Stimulated activated naive CD4-positive, alpha-beta T cell treated with Interleukin-2 at 50 U/mL for 16 hours (primary cell): Measurements from ENCODE around the gene ZNF148.
A peak's percentile ranks its signal among the peaks of the same experiment; 100 is the strongest.

Experiments used
- DNase-seq: peaks from one replicate; lab custom pipeline; 2025; lab: John Stamatoyannopoulos, UW

ZNF148 gene

DNA sequence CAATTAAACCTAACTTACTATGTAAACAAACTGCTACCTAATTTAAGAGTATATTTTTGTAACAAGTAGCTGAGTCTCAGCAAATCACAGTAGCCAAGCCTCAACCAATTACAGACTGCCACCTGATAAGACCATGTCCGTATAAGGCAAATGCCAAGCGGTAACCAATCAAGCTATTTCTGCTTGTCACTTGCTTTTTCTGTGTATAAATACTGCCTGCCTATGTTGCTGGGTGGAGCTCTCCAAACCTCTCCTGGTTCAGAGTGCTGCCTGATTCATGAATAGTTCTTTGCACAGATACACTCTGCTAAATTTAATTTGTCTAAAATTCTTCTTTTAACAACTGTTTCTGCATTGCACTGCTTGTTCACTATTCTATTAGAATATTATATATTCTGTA, 42.6 kb downstream of the ZNF148 start:
- DNase-seq = no peak

DNA sequence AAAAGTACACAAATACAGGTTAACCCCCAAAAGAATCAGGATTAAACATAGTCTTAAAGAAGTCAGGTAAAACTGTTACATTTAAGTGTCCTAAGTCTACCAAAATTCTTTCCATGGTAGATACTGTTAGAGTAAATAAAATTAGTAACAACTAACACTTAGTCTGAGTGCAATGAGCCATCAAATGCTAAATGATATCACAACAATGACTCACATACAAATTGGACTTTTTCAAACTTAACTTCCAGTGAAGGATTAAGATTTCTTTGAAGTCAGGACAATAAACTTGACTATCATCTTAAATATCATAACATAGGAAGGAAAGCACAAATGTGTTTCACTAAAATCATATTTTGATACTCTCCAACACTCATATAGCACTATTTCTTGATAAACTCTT, 43.9 kb downstream of the ZNF148 start:
- DNase-seq = no peak

DNA sequence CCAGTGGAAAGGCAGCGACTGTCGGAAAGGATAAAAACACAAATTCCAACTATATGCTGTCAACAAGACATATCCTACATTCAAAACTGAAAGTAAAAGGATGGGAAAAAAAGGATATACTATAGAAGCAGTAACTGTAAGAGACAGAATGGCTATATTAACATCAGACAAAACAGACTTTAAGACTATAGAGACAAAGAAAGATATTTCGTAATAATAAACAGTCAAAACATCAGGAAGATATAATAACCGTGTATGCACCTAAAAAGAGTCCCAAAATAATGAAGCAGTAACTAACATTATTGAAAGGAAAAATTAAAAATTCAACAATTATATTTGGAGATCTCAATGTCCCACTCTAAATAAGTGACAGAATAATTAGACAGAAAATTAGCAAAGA, 48.2 kb downstream of the ZNF148 start:
- no peak for DNase-seq

DNA sequence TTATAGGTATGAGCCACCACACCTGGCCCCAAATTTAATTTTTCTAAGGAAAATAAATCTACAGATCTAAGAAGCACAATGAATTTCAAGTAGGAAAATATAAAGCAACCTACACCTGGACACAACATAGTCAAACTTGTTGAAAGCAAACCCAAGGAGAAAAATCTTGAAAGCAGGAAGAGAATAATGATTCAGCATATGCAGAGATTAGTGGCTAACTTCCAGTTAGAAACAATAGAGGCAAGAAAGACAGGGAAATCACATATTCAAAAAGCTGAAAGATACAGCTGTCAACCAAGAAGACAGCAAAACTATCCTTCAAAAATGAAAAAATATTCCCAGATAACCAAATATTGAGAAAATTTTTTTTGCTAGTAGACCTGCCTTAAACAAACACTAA, 49.4 kb downstream of the ZNF148 start:
- DNase-seq = no peak

DNA sequence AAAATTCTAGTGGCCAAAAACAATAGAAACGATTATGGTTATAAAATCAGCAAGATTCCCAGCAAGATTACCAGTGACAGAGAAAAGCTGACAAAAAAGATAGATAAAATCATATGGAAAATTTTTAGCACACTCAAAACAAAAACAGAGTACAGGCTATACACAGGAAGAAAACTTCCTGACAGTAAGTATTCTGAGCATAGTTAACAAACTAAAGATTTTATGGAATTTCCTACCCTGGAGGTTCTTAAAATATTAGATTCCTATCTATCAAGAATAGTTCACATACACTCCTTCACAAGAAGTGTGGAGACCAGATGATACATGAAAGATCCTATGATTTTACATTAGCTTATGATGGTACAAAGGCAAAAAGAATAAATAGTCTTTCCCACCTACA, 50.8 kb downstream of the ZNF148 start:
- DNase-seq = no peak

DNA sequence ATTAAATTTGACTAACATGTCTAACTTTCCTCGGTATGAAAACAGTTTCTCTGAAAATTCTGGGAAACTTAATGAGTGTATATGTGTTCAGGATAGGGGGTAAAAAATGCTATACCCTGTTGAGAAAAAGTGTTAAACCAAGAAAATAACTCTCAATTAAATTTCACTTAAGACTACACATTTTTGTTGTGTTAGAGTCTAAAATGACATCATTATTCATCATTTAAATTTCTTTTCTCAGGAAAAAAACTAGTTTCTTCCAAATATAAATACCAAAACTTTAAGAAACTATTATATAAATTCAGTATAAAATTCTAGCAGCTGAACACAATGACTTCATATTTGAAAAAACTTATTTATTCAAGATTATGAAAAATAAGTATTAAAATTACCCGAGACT, 52.2 kb downstream of the ZNF148 start:
- no peak for DNase-seq

DNA sequence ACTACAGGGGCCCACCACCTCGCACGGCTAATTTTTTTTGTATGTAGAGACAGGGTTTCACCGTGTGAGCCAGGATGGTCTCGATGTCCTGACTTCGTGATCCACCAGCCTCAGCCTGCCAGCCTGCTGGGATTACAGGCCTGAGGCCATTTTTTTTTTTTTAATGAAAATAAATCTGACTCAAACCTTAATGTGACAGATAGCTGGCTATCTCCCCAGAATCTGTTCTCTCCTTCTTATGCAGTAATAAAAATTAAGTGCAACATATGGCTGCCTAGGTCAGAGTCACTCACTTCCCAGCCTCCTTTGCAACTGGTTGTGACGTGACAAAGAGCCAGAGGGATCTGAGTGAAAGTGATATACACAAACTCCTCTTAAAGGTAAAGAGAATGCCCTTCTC, 53.0 kb downstream of the ZNF148 start:
- DNase-seq = no peak

DNA sequence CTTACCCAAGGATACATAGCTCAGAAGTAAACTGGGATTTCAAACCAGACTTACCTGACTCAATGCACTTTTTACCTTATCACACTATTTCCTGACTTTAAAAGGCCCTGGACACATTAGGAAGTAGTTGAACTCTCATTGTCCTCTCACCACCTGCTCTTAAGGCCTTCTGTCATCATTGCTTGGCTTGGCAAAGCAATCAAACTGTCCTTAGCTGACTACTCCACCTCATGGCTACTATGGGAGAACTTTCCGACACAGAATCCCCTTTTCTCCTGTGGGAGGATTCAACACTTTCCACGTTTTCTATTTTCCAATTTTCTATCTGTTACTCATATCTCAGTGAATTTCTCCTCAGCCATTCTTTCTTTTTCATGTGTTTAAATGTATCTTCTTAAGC, 55.4 kb downstream of the ZNF148 start:
- no peak for DNase-seq

DNA sequence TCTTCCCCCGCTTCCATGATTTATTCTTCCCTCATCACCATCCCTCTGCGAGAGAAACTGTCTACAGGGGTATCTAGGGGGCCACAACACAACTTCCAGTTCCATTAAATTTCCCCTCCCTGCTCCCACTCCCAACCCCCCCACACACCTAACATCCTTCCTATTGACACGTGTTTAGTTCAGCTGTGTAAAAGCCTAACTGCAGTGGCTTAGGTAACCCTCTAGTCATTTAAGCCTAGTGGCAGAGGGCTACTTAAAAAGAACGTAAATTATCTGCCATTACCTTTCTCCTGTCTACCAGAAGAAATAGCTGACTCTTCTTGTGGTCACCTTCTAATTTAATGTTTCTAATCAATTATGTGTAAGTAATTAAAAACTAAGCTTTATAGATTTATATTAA, 56.3 kb downstream of the ZNF148 start:
- DNase-seq = no peak

DNA sequence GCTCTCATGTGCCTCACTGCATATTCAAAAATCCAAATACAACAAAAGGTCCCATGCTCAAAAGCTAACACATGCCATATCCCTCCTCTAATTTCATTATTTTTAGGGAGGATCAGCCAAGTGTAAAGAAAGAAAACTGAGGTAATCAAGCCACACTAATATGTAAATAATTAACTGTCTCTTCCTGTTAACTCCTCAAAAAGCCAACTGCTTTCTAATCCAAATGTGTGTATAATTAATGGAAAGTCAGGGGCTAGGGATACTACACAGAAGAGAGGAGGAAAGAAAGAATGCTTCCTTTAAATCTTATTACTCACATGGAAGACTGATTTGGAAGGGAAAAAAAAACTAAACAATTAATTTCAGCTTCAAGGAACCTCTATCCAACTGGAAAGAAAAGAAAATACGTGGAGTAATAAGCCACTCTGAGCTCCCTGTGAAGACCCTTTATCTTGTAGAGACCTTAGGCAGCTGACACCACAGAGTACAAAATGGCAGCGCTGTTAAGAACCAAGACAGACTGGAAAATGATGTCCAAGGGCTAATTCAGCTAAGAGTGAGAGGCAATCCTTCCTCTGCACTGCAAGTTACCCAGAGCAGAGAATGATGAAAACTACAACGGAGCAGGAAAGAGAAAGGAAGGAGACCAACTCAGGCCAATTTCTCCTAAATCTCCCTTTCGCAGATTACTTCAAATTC, 56.8 kb downstream of the ZNF148 start:
- DNase-seq = no peak

DNA sequence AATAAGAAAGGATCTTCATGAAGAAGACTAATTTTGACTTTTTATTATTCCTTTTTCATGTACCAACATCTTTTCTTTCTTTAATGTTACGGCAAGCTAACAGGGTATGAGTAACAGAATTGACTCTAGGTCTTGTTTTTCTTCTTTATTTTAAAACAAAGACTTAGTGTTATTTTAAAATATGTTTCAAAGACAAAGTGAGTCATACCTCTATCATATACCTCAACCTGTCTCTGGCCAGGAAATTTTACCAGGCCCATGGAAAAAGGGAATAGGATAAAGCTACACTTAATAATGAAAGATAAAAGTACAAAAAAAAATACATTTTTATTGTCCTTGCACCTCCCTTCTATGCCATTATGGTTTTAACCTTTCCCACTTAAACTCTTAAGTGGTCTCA, 57.4 kb downstream of the ZNF148 start:
- no peak for DNase-seq

DNA sequence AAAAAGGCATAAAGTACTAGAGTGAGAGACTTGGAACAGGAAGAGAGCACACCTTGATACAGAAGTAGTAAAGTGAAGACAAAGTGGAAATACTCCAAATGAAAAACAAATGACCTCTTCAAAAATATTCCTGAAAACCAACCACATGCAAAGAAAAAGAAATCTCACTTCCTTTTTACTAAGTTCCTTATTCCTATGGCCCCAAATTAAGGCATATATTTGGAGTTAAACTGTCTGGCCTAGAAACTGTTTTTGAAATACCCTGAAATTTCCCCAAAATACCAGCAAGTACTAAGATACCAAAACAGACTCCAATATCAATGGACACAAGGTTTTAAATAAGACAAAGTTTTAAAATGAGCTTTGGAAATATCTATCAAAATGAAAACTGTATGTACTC, 58.2 kb downstream of the ZNF148 start:
- no peak for DNase-seq

DNA sequence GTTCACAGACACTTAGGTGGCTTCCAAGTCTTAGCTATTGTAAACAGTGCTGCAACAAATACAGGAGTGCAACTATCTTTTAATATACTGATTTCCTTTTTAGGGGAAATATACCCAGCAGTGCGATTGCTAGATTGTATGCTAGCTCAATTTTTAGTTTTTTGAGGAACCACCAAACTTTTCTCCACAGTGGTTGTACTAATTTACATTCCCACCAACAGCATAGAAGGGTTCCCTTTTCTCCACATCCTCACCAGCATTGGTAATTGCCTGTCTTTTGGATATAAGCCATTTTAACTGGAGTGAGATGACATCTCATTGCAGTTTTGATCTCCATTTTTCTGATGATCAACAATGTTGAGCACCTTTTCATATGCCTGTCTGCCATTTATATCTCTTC, 58.9 kb downstream of the ZNF148 start:
- DNase-seq = no peak

DNA sequence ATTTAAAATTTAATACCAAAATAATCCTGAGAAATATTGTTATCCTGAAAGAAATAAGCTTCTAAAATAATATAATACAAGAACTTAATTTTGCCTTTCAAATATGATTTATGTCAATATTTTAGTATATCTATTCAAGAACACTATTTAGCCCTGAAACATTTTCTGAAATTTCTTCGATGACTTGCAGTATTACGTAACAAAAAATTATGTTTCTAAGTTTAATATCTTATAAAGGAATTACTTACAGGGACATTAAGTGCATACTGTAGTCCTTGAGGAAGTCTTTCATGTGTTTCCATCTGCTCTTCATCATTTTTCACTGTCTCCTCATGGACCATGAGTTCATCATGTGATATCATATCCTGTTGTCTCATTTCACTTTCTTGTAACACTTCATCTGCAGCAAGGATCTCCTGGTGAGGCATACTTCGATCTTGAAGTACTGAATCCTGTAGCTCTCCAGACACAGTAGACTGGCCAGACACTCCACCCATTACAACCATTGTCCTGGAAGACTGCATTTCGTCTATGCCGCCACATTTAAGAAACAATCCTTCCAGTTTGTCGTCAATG, 62.0 kb downstream of the ZNF148 start:
- DNase-seq = no peak

DNA sequence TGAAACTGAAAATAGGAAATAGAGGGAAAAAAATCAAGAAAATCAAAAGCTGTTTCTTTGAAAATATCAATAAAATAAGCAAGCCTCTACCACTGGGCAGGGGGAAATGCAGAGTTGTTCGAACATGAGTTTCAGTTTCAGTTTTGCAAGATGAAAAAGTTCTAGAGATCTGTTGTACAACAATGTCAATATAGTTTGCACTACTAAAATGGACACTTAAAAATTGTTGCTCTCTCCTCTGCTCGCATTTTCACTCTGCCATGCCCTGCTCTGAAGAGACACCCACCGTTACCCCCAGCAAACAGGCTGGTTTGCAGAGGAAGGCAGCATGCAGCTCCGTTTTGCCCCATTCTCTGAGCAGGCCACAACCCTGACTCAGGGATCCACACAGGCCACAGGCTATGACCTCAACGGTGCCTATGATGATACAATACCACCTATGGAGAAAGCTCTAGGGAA, 64.5 kb downstream of the ZNF148 start:
- peak; percentile 33 for DNase-seq

DNA sequence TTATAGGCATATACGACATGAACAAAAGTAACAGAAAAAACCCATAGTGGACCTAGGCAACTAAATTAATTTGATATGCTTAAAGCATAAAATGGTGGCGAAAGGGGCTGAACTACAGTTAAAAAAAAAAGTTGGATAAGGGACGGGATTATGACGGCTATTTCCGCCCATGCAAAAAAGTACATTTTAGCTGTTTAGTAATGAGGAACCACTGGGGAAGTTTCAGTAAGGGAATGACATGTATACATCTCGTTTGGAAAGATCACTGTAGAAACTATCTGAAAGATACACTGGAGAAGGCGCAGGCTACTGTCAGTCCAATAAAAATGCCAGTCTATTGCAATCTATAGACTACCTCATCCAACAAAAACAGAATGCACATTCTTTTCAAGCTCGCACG, 65.6 kb downstream of the ZNF148 start:
- DNase-seq = no peak

DNA sequence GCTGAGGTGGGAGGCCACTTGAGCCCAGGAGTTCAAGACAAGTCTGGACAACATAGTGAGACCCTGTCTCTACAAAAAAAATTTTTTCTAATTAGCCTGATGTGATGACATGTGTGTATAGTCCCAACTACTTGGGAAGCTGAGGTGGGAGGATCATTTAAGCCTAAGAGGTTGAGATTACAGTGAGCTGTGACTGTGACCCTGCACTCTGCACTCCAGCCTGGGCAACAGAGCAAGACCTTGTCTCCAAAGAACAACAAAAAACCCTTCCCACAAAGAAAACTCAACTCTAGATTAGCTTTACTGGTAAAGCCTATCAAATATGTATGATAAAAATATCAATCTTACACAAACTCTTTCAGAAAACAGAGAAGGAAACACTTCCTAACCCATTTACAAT, 68.5 kb downstream of the ZNF148 start:
- no peak for DNase-seq

DNA sequence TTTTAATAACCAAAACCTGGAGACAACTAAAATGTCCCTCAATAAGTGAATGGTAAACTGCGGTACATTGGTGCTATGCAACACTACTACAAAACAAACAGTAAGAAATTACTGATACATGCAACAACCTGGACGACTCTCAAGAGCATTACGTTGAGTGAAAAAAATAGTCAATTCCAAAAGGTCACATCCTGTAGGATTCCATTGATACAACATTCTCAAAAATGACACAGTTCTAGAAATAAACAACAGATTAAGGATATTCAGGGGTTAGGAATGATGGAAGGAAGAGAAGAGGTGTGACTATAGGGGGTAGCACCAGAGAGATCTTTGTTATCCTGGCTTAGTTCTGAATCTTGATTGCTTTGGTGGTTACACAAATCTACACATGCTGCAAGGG, 72.2 kb downstream of the ZNF148 start:
- no peak for DNase-seq

DNA sequence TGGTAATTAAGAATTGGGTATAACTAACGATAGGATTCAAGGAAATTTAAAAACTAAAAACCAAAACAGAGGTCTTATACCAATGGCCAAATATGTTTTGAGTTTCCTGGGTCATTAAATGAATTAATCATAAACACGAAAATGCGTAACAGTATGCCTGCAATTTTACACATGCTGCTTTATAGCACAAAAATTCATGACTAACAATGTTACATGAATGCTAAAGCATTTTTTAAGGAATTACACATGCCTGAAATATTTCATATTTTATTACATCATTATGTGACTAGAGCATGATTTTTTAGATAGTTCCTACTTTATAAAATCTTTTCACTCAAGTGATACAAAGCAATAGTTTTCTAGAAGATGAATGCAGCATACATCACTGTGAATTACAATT, 74.7 kb downstream of the ZNF148 start:
- DNase-seq = no peak

DNA sequence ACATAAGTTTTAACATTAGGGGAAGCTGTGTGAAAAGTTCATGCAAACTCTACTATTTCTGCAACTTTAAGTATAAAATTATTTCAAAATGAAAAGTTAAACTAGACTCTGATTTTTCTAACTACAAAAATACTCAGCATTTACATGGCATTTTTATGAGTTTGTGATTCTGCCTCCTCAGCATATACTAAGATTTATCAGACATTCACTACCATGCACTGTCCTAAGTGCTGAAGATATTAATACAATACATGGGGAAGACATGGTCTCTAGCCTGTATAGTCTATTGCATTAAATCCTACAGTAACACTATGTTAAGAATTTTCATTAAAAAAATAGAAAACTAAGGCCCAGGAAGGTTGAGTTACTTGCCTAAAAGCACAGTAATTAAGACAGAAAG, 80.7 kb downstream of the ZNF148 start:
- DNase-seq = no peak

DNA sequence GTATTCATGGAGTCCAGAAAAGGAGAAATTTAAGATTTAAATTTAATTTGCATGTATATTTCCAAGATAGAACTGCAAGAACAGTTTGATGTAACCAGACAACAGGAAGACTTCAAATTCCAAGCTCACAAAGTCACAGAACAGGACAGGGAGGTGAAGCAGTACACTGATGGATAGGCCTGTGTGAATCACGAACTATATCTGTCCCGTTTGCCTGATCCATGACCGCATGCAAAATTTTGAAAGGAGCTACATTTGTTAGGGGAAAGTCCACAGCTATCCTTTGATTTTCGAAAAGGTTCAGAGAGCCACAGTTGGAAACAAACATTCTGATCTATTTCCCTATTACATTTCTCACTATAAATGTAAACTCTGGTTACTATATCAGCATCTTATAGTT, 83.1 kb downstream of the ZNF148 start:
- DNase-seq = no peak

DNA sequence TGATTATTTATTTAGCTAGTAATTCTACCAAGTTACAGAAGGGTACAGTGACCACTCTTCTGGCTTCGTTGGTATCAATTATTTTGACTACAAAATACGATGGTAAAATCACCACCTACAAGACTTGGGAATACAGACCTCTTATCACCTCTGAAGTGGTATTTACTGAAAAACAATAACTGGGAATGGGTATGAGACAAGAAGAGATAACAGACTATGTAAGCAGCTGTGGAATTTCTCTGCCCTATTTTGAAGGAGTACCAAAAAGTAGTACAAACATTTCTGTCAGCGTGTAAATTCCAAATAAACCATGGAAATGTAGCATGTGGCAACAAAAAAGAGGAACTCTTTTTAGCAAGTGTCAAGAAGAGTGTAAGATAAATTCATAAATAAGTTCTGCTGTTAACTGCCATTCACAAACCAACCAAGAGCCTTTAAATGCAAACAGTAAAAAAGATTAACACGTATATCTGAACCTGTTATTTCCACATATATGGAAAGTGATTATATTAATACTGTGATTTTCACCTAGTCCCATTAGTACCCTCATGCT, 85.6 kb downstream of the ZNF148 start:
- DNase-seq = no peak

DNA sequence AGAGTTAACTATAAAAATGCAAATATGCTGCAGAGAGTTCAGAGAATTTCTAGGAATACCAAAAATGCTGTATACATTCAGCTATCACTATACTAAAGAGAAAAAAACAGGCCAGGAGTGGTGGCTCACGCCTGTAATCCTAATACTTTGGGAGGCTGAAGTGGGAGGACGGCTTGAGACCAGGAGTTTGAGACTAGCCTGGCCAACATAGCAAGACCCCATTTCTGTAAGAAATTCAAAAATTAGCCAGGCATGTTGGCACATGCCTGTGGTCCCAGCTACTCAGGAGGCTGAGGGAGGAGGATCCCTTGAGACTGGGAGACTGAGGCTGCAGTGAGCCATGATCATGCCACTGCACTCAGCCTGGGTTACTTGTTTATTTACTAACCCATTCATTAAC, 87.9 kb downstream of the ZNF148 start:
- no peak for DNase-seq

DNA sequence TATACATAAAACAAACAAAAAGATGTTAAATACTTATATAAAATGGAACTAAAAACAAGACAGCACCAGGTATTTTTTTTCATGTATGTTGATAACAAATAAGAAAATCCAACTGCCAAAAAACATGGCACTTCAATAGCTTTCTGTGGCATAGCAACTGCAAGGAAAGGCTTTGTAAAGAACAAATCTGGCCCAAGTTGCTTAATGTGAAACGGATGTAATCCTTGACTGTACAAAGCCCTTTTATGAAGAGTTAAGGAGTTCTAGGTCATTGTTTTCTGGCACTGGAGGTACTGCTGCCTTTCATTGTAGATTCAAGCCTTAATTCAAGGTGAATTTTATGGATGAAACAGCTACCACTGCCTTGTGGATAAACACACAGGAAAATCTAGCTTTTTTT, 93.7 kb downstream of the ZNF148 start:
- DNase-seq = no peak
